ENCODE data around the gene EBP.

Gene EBP

GRCh38 chrX:48521353-48522243 is at the start of gene EBP:
EBP (plus strand) TSS chrX:48521808; CDS start chrX:48523772, 1,964 bp downstream.
- peak within 1 kb of the TSS; percentile 86 for H3K4me3 Mint-ChIP-seq
- peaks cover 2% of the 10 kb centered on the region for H3K36me3 Mint-ChIP-seq
- no peaks in the 10 kb centered on the region for H3K27me3 Mint-ChIP-seq
- ATAC-seq (ENCODE audit: low read depth): peak; percentile 96
- no peaks in the 10 kb centered on the region for H3K9me3 Mint-ChIP-seq
- peaks cover 13% of the 10 kb centered on the region for H3K4me1 Mint-ChIP-seq
- peak within 1 kb of the TSS; percentile 82 for H3K27ac Mint-ChIP-seq
- peak; percentile 67 to 86 for DNase-seq (ENCODE audit: low spot score in 2 of 2)

- Mint-ChIP-seq H3K9me3 (no peaks in the 10 kb centered on the region), H3K4me1 (peaks cover 22% of the 10 kb centered on the region), H3K4me3 (no peak overlapping the region), H3K27ac (no peak overlapping the region), H3K27me3 (no peaks in the 10 kb centered on the region), H3K36me3 (no peaks in the 10 kb centered on the region)
- no peak for ATAC-seq (ENCODE audit: low read depth)
- DNase-seq (ENCODE audit: low spot score in 2 of 2): no peak
Observed at GRCh38 chrX:48472225-48472624, 49.4 kb upstream of the EBP start.

- no peak for ATAC-seq (ENCODE audit: low read depth)
- H3K4me3 Mint-ChIP-seq: no peak overlapping the region
- no peaks in the 10 kb centered on the region for H3K36me3 Mint-ChIP-seq
- no peaks in the 10 kb centered on the region for H3K9me3 Mint-ChIP-seq
- H3K27ac Mint-ChIP-seq: no peak overlapping the region
- no peaks in the 10 kb centered on the region for H3K27me3 Mint-ChIP-seq
- no peak for DNase-seq (ENCODE audit: low spot score in 2 of 2)
- H3K4me1 Mint-ChIP-seq: peaks cover 22% of the 10 kb centered on the region
Observed at GRCh38 chrX:48472851-48473703, 48.5 kb upstream of the EBP start.

GRCh38 chrX:48473704-48473990 is 48.0 kb upstream of the EBP start:
- H3K27me3 Mint-ChIP-seq: no peaks in the 10 kb centered on the region

GRCh38 chrX:48474127-48474526 is 47.5 kb upstream of the EBP start:
- H3K4me1 Mint-ChIP-seq: peaks cover 26% of the 10 kb centered on the region
- H3K9me3 Mint-ChIP-seq: no peaks in the 10 kb centered on the region
- no peak overlapping the region for H3K4me3 Mint-ChIP-seq
- H3K36me3 Mint-ChIP-seq: peaks cover 4% of the 10 kb centered on the region
- ATAC-seq (ENCODE audit: low read depth) (no peak), DNase-seq (ENCODE audit: low spot score in 2 of 2) (no peak)
- H3K27ac Mint-ChIP-seq: no peak overlapping the region
- H3K27me3 Mint-ChIP-seq: no peaks in the 10 kb centered on the region

More at GRCh38 chrX:48473704-48473990, 48.0 kb upstream of the EBP start:
- Mint-ChIP-seq H3K9me3 (no peaks in the 10 kb centered on the region), H3K4me1 (peaks cover 26% of the 10 kb centered on the region), H3K4me3 (no peak overlapping the region), H3K36me3 (peaks cover 3% of the 10 kb centered on the region), H3K27ac (no peak overlapping the region)
- DNase-seq (ENCODE audit: low spot score in 2 of 2) (no peak), ATAC-seq (ENCODE audit: low read depth) (no peak)

- H3K27me3 Mint-ChIP-seq: no peaks in the 10 kb centered on the region
- DNase-seq (ENCODE audit: low spot score in 2 of 2) (no peak), ATAC-seq (ENCODE audit: low read depth) (no peak)
- peaks cover 6% of the 10 kb centered on the region for H3K36me3 Mint-ChIP-seq
- H3K27ac Mint-ChIP-seq: no peak overlapping the region
- H3K9me3 Mint-ChIP-seq: no peaks in the 10 kb centered on the region
- no peak overlapping the region for H3K4me3 Mint-ChIP-seq
- peaks cover 23% of the 10 kb centered on the region for H3K4me1 Mint-ChIP-seq
Observed at GRCh38 chrX:48474581-48474980, 47.0 kb upstream of the EBP start.

GRCh38 chrX:48475296-48475695 is 46.3 kb upstream of the EBP start:
- peak overlapping the region; percentile 89 for H3K27ac Mint-ChIP-seq
- H3K4me1 Mint-ChIP-seq: peaks cover 22% of the 10 kb centered on the region
- peak overlapping the region; percentile 83 for H3K4me3 Mint-ChIP-seq
- peaks cover 8% of the 10 kb centered on the region for H3K36me3 Mint-ChIP-seq
- no peak for ATAC-seq (ENCODE audit: low read depth)
- H3K9me3 Mint-ChIP-seq: no peaks in the 10 kb centered on the region
- no peaks in the 10 kb centered on the region for H3K27me3 Mint-ChIP-seq
- no peak for DNase-seq (ENCODE audit: low spot score in 2 of 2)

- peak within 1 kb of the TSS; percentile 83 for H3K4me3 Mint-ChIP-seq
- no peaks in the 10 kb centered on the region for H3K9me3 Mint-ChIP-seq
- H3K36me3 Mint-ChIP-seq: peaks cover 13% of the 10 kb centered on the region
- H3K4me1 Mint-ChIP-seq: peaks cover 27% of the 10 kb centered on the region
- peak; percentile 68 to 77 for DNase-seq (ENCODE audit: low spot score in 2 of 2)
- peak within 1 kb of the TSS; percentile 89 for H3K27ac Mint-ChIP-seq
- H3K27me3 Mint-ChIP-seq: no peaks in the 10 kb centered on the region
- peak; percentile 89 for ATAC-seq (ENCODE audit: low read depth)
Observed at GRCh38 chrX:48475774-48476577, 45.6 kb upstream of the EBP start, which contains the start of gene FTSJ1. FTSJ1 (plus strand) TSS chrX:48476199; CDS start chrX:48478048, 1,849 bp downstream.

- no peak for ATAC-seq (ENCODE audit: low read depth)
- H3K27me3 Mint-ChIP-seq: no peaks in the 10 kb centered on the region
- no peaks in the 10 kb centered on the region for H3K9me3 Mint-ChIP-seq
- H3K4me1 Mint-ChIP-seq: peaks cover 27% of the 10 kb centered on the region
- no peak for DNase-seq (ENCODE audit: low spot score in 2 of 2)
- H3K4me3 Mint-ChIP-seq: peak overlapping the region; percentile 83
- peak overlapping the region; percentile 89 for H3K27ac Mint-ChIP-seq
- H3K36me3 Mint-ChIP-seq: peaks cover 13% of the 10 kb centered on the region
Observed at GRCh38 chrX:48476919-48477318, 44.7 kb upstream of the EBP start.

GRCh38 chrX:48477960-48478755 is 43.5 kb upstream of the EBP start:
- Mint-ChIP-seq H3K4me3 (no peak overlapping the region), H3K36me3 (peaks cover 13% of the 10 kb centered on the region), H3K27ac (no peak overlapping the region), H3K4me1 (peaks cover 27% of the 10 kb centered on the region), H3K9me3 (no peaks in the 10 kb centered on the region), H3K27me3 (no peaks in the 10 kb centered on the region)
- DNase-seq (ENCODE audit: low spot score in 2 of 2) (no peak), ATAC-seq (ENCODE audit: low read depth) (no peak)

- Mint-ChIP-seq H3K9me3 (no peaks in the 10 kb centered on the region), H3K27ac (no peak overlapping the region), H3K27me3 (no peaks in the 10 kb centered on the region), H3K4me3 (no peak overlapping the region), H3K36me3 (peaks cover 13% of the 10 kb centered on the region), H3K4me1 (peaks cover 27% of the 10 kb centered on the region)
- DNase-seq (ENCODE audit: low spot score in 2 of 2): no peak
- no peak for ATAC-seq (ENCODE audit: low read depth)
Observed at GRCh38 chrX:48478806-48479205, 42.8 kb upstream of the EBP start.

- H3K27ac Mint-ChIP-seq: peak overlapping the region; percentile 9
- ATAC-seq (ENCODE audit: low read depth) (no peak), DNase-seq (ENCODE audit: low spot score in 2 of 2) (no peak)
- peaks cover 13% of the 10 kb centered on the region for H3K36me3 Mint-ChIP-seq
- H3K9me3 Mint-ChIP-seq: no peaks in the 10 kb centered on the region
- no peaks in the 10 kb centered on the region for H3K27me3 Mint-ChIP-seq
- peaks cover 27% of the 10 kb centered on the region for H3K4me1 Mint-ChIP-seq
- H3K4me3 Mint-ChIP-seq: no peak overlapping the region
Observed at GRCh38 chrX:48480142-48480541, 41.5 kb upstream of the EBP start.

GRCh38 chrX:48480583-48480982 is 41.0 kb upstream of the EBP start:
- peaks cover 13% of the 10 kb centered on the region for H3K36me3 Mint-ChIP-seq
- peaks cover 27% of the 10 kb centered on the region for H3K4me1 Mint-ChIP-seq
- H3K9me3 Mint-ChIP-seq: no peaks in the 10 kb centered on the region

More at GRCh38 chrX:48480583-48480982, 41.0 kb upstream of the EBP start:
- H3K27me3 Mint-ChIP-seq: no peaks in the 10 kb centered on the region
- ATAC-seq (ENCODE audit: low read depth) (no peak), DNase-seq (ENCODE audit: low spot score in 2 of 2) (no peak)
- H3K4me3 Mint-ChIP-seq: no peak overlapping the region
- peak overlapping the region; percentile 9 for H3K27ac Mint-ChIP-seq
